HepG2 (cell line): Measurements from ENCODE around the gene TGM2.

ENCODE experiments used
- ARID2 ChIP-seq: sonication (generic); formaldehyde crosslinking; IDR thresholded peaks from 2 replicates; pipeline ENCODE4 v1.8.1; 2022; ENCODE audit warnings: mild to moderate bottlenecking, missing genetic modification reagents, borderline replicate concordance
- CTCF ChIP-seq: sonication (generic); formaldehyde crosslinking; IDR thresholded peaks from 2 replicates; pipeline ENCODE4 v1.5.0; 2020; ENCODE audit warnings: mild to moderate bottlenecking, missing genetic modification reagents, moderate library complexity
- EZH2 ChIP-seq: conservative IDR thresholded peaks from 2 replicates; pipeline ENCODE4 v1.6.1; 2012; ENCODE audit warnings: mild to moderate bottlenecking, low read depth, low read length, moderate library complexity
- GLMP ChIP-seq: sonication (generic); formaldehyde crosslinking; IDR thresholded peaks from 2 replicates; pipeline ENCODE4 v1.9.0; 2021; ENCODE audit warnings: missing genetic modification reagents, mild to moderate bottlenecking, borderline replicate concordance
- HCFC1 ChIP-seq: fragments of 150-350 bp; IDR thresholded peaks from 2 replicates; pipeline ENCODE4 v1.6.1; 2014; ENCODE audit warnings: low read depth, low read length
- KDM5A ChIP-seq: fragments of 200-600 bp; sonication (generic); IDR thresholded peaks from 2 replicates; pipeline ENCODE4 v1.7.0; 2018; ENCODE audit warnings: antibody characterized with exemption, mild to moderate bottlenecking, low read length, borderline replicate concordance
- NFE2 ChIP-seq: sonication (generic); formaldehyde crosslinking; IDR thresholded peaks from 2 replicates; pipeline ENCODE4 v1.4.0; 2020; ENCODE audit warnings: missing genetic modification reagents
- POLR2A ChIP-seq, 2 experiments: IDR thresholded peaks; 2 replicates each; pipeline ENCODE4 v1.6.1; 2011; ENCODE audit warnings: low read depth in 2 of 2, low read length in 2 of 2, mild to moderate bottlenecking in 1 of 2, moderate library complexity in 1 of 2; ENCODE audit not compliant: insufficient read depth in 1 of 2
- SRY ChIP-seq: sonication (generic); formaldehyde crosslinking; IDR thresholded peaks from 2 replicates; pipeline ENCODE4 v1.8.0; 2022; ENCODE audit warnings: mild to moderate bottlenecking, missing genetic modification reagents
- ZBTB26 ChIP-seq: IDR thresholded peaks from 2 replicates; pipeline ENCODE4 v1.6.1; 2016; ENCODE audit warnings: missing compliant biosample characterization, missing genetic modification reagents, borderline replicate concordance
- ZNF660 ChIP-seq: sonication (generic); formaldehyde crosslinking; IDR thresholded peaks from 2 replicates; pipeline ENCODE4 v1.5.1; 2020; ENCODE audit warnings: mild to moderate bottlenecking, low read depth, missing genetic modification reagents, borderline replicate concordance
- TF ChIP-seq, protein P1 (sequence below): sonication (generic); formaldehyde crosslinking; IDR thresholded peaks from 2 replicates; pipeline ENCODE4 v1.8.1; 2022; ENCODE audit warnings: mild to moderate bottlenecking, missing genetic modification reagents

DNA sequence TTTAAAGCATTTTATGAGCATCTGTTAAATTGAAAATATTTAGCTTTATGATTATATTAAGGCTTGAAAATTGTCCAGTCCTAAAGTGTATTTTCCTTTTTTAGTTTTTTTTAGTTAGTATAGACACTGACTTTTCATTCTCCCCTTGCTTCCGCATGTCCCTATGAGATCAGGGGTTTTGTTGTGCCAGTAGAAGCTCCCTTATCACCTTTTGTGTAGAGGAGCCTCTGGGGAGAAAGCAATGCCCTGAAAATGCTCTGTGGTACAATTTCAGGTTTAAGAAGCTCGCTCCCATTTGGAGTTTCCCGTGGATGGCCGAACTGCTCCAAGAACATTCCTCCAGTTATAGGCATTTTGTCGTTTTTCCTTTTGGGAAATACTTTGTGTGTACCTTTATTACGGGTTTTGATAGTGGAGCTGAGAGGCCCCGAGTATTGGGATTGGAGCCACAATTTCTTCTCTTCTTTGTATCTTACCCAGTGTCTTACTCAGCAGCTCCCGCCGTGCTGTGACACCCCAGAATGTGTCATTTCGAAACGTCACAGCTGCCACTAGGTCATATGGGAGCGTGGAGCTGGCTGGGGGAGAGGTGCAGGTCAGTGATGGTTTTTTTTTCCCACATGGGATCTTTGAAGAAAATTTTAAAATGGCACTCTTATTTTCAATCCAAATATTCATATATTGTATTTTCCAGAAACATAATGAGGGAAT, 81.6 kb downstream of the TGM2 start:
- TF ChIP-seq ZNF660 (CRISPR knock-in tag) = no peak
- TF ChIP-seq ARID2 (CRISPR knock-in tag) = no peak
- peak; percentile 20; the same call in 1 of the 2 replicates for TF ChIP-seq CTCF (CRISPR knock-in tag)
- no peak for TF ChIP-seq NFE2 (CRISPR knock-in tag)
- TF ChIP-seq KDM5A = no peak
- TF ChIP-seq EZH2 = no peak
- no peak for TF ChIP-seq POLR2A (IDR thresholded peaks at IDR 0.05; ENCODE audit: insufficient read depth in 1 of 2, low read depth in 2 of 2, low read length in 2 of 2)
- no peak for TF ChIP-seq GLMP (CRISPR knock-in tag)
- TF ChIP-seq, protein P1, sequence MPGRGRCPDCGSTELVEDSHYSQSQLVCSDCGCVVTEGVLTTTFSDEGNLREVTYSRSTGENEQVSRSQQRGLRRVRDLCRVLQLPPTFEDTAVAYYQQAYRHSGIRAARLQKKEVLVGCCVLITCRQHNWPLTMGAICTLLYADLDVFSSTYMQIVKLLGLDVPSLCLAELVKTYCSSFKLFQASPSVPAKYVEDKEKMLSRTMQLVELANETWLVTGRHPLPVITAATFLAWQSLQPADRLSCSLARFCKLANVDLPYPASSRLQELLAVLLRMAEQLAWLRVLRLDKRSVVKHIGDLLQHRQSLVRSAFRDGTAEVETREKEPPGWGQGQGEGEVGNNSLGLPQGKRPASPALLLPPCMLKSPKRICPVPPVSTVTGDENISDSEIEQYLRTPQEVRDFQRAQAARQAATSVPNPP (CRISPR knock-in tag) = no peak
- no peak for TF ChIP-seq ZBTB26 (CRISPR knock-in tag)
- no peak for TF ChIP-seq HCFC1
- no peak for TF ChIP-seq SRY (CRISPR knock-in tag)
